IPS-20b (cell line): ENCODE data around the gene RPS6KA2.

Experiments
- H3K27ac ChIP-seq: one replicate; pipeline ENCODE4 v1.5.1; 2013; ENCODE audit warnings: low read length
- H3K27me3 ChIP-seq: 2 replicates; pipeline ENCODE4 v1.6.1; 2013; ENCODE audit warnings: mild to moderate bottlenecking, low read length, inconsistent platforms; ENCODE audit not compliant: insufficient read depth
- H3K36me3 ChIP-seq: 2 replicates; pipeline ENCODE4 v1.6.1; 2013; ENCODE audit warnings: low read depth, mild to moderate bottlenecking, inconsistent platforms, low read length, moderate library complexity; ENCODE audit not compliant: insufficient read depth
- H3K4me1 ChIP-seq: 2 replicates; pipeline ENCODE4 v1.6.1; 2013; ENCODE audit warnings: mild to moderate bottlenecking, control low read depth, inconsistent platforms, low read length, moderate library complexity; ENCODE audit not compliant: insufficient read depth
- H3K4me3 ChIP-seq: 2 replicates; pipeline ENCODE4 v1.5.1; 2013; ENCODE audit warnings: mild to moderate bottlenecking, low read length, inconsistent platforms
- H3K9ac ChIP-seq: 2 replicates; pipeline ENCODE4 v1.6.1; 2013; ENCODE audit warnings: low read depth, mild to moderate bottlenecking, inconsistent platforms, low read length, moderate library complexity
- H3K9me3 ChIP-seq: 2 replicates; pipeline ENCODE4 v1.6.1; 2013; ENCODE audit warnings: mild to moderate bottlenecking, low read depth, low read length, inconsistent platforms; ENCODE audit not compliant: insufficient read depth

The RPS6KA2 gene

GRCh38 chr6:166595949-166596348 lies 31.1 kb downstream of the RPS6KA2 start:
- Histone ChIP-seq H3K27me3 (no peaks in the 10 kb centered on the region), H3K4me3 (no peak overlapping the region), H3K9me3 (no peaks in the 10 kb centered on the region), H3K36me3 (no peaks in the 10 kb centered on the region), H3K27ac (no peak overlapping the region), H3K9ac (no peak overlapping the region), H3K4me1 (peaks cover 8% of the 10 kb centered on the region; the same call in 1 of the 2 replicates)

- Histone ChIP-seq H3K9me3 (no peaks in the 10 kb centered on the region), H3K4me3 (no peak overlapping the region), H3K9ac (no peak overlapping the region), H3K36me3 (no peaks in the 10 kb centered on the region), H3K27ac (no peak overlapping the region), H3K4me1 (peaks cover 8% of the 10 kb centered on the region; the same call in 1 of the 2 replicates), H3K27me3 (no peaks in the 10 kb centered on the region)
Measured at GRCh38 chr6:166595061-166595780, 31.8 kb downstream of the RPS6KA2 start.

- H3K4me1 ChIP-seq, result peaks cover 11% of the 10 kb centered on the region
Measured at GRCh38 chr6:166592821-166593220, 34.2 kb downstream of the RPS6KA2 start.

GRCh38 chr6:166591961-166592520 lies 35.0 kb downstream of the RPS6KA2 start:
- H3K9ac ChIP-seq, result no peak overlapping the region
- no peak overlapping the region for H3K4me3 ChIP-seq
- H3K27me3 ChIP-seq, result no peaks in the 10 kb centered on the region
- H3K9me3 ChIP-seq, result no peaks in the 10 kb centered on the region
- no peak overlapping the region for H3K27ac ChIP-seq
- H3K4me1 ChIP-seq, result peaks cover 14% of the 10 kb centered on the region
- H3K36me3 ChIP-seq, result no peaks in the 10 kb centered on the region

More at GRCh38 chr6:166592821-166593220, 34.2 kb downstream of the RPS6KA2 start:
- Histone ChIP-seq H3K9ac (no peak overlapping the region), H3K4me3 (no peak overlapping the region), H3K9me3 (no peaks in the 10 kb centered on the region), H3K36me3 (no peaks in the 10 kb centered on the region), H3K27me3 (no peaks in the 10 kb centered on the region), H3K27ac (no peak overlapping the region)

GRCh38 chr6:166591026-166591425 lies 36.0 kb downstream of the RPS6KA2 start:
- Histone ChIP-seq H3K27me3 (no peaks in the 10 kb centered on the region), H3K9me3 (no peaks in the 10 kb centered on the region), H3K27ac (no peak overlapping the region), H3K4me1 (peaks cover 16% of the 10 kb centered on the region), H3K4me3 (no peak overlapping the region), H3K9ac (no peak overlapping the region), H3K36me3 (no peaks in the 10 kb centered on the region)

- Histone ChIP-seq H3K4me1 (peaks cover 16% of the 10 kb centered on the region), H3K4me3 (no peak overlapping the region), H3K36me3 (no peaks in the 10 kb centered on the region), H3K27ac (no peak overlapping the region), H3K9me3 (no peaks in the 10 kb centered on the region), H3K9ac (no peak overlapping the region), H3K27me3 (no peaks in the 10 kb centered on the region)
Measured at GRCh38 chr6:166589786-166590574, 37.1 kb downstream of the RPS6KA2 start.

- Histone ChIP-seq H3K27ac (no peak overlapping the region), H3K27me3 (no peaks in the 10 kb centered on the region), H3K4me3 (no peak overlapping the region), H3K36me3 (no peaks in the 10 kb centered on the region), H3K9ac (no peak overlapping the region), H3K4me1 (peaks cover 16% of the 10 kb centered on the region), H3K9me3 (no peaks in the 10 kb centered on the region)
Measured at GRCh38 chr6:166589337-166589731, 37.7 kb downstream of the RPS6KA2 start.

- peaks cover 16% of the 10 kb centered on the region for H3K4me1 ChIP-seq
- H3K9ac ChIP-seq, result no peak overlapping the region
- no peaks in the 10 kb centered on the region for H3K9me3 ChIP-seq
- H3K36me3 ChIP-seq, result no peaks in the 10 kb centered on the region
- no peak overlapping the region for H3K27ac ChIP-seq
- no peaks in the 10 kb centered on the region for H3K27me3 ChIP-seq
- no peak overlapping the region for H3K4me3 ChIP-seq
Measured at GRCh38 chr6:166588691-166589336, 38.2 kb downstream of the RPS6KA2 start.

- no peak overlapping the region for H3K27ac ChIP-seq
- H3K9me3 ChIP-seq, result no peaks in the 10 kb centered on the region
- H3K4me1 ChIP-seq, result peaks cover 16% of the 10 kb centered on the region
- H3K36me3 ChIP-seq, result no peaks in the 10 kb centered on the region
- H3K9ac ChIP-seq, result no peak overlapping the region
- no peaks in the 10 kb centered on the region for H3K27me3 ChIP-seq
- no peak overlapping the region for H3K4me3 ChIP-seq
Measured at GRCh38 chr6:166587631-166588413, 39.2 kb downstream of the RPS6KA2 start.

- Histone ChIP-seq H3K9me3 (no peaks in the 10 kb centered on the region), H3K36me3 (no peaks in the 10 kb centered on the region), H3K4me1 (peaks cover 16% of the 10 kb centered on the region), H3K27ac (no peak within 1 kb of the TSS), H3K9ac (no peak within 1 kb of the TSS), H3K4me3 (no peak within 1 kb of the TSS), H3K27me3 (no peaks in the 10 kb centered on the region)
Measured at GRCh38 chr6:166586424-166587156, 40.5 kb downstream of the RPS6KA2 start, which contains the start of gene RAMACL. Gene RAMACL (minus strand): TSS chr6:166586678. CDS start chr6:166586477, 201 bp downstream.
